SH-SY5Y (cell line): ENCODE measurements around the gene CCDC9B.

ENCODE experiments used
- GATA2 ChIP-seq: IDR thresholded peaks from 2 replicates; pipeline ENCODE4 v1.6.1; 2011; ENCODE audit warnings: mild to moderate bottlenecking, low read depth, low read length
- GATA3 ChIP-seq: IDR thresholded peaks from 2 replicates; pipeline ENCODE4 v1.6.1; 2011; ENCODE audit warnings: low read depth, mild to moderate bottlenecking, low read length, moderate library complexity

- TF ChIP-seq GATA2 (no peak), GATA3 (no peak)
Measured at GRCh38 chr15:40309344-40309862, 31.3 kb downstream of the CCDC9B start.
